Keratinocyte (primary cell): ENCODE measurements around the gene CDC20B. TPM values are rescaled to one million over a fixed set of nuclear protein-coding genes. Genes with fewer than 3 reads are reported as not detected.
"Not testable (repeated sequence)": the region's sequence is repeated elsewhere in the genome, so short reads cannot be mapped to it uniquely, and the experiment has no call there.

Experiments used
- DNase-seq: peaks from one replicate; pipeline ENCODE4 v3.0.0-alpha.2; 2011; ENCODE audit warnings: low read depth, missing footprints, low spot score
- FAIRE-seq: peaks from 2 replicates; lab custom pipeline; 2011; peaks lifted over from hg19 to GRCh38; lab: Jason Lieb, UNC
- H2AFZ ChIP-seq: 2 replicates; pipeline ENCODE4 v1.6.0; 2012; ENCODE audit warnings: low read length, control low read depth, inconsistent platforms; ENCODE audit not compliant: control insufficient read depth
- H3K27ac ChIP-seq: 2 replicates; pipeline ENCODE4 v1.5.1; 2011; ENCODE audit warnings: low read length; ENCODE audit not compliant: control insufficient read depth, insufficient read depth
- H3K27me3 ChIP-seq: 3 replicates; pipeline ENCODE4 v1.6.0; 2011; ENCODE audit warnings: low read length; ENCODE audit not compliant: control insufficient read depth, insufficient read depth; ENCODE audit errors: extremely low read depth
- H3K36me3 ChIP-seq, 2 experiments: 2 replicates in 1 of 2; 3 replicates in 1 of 2; pipeline ENCODE4 v1.5.1; 2011; ENCODE audit warnings: low read length in 2 of 2, mild to moderate bottlenecking in 1 of 2; ENCODE audit not compliant: control insufficient read depth in 2 of 2, insufficient read depth in 2 of 2; ENCODE audit errors: extremely low read depth in 1 of 2
- H3K4me1 ChIP-seq: 3 replicates; pipeline ENCODE4 v1.5.1; 2011; ENCODE audit warnings: low read length; ENCODE audit not compliant: control insufficient read depth, insufficient read depth; ENCODE audit errors: extremely low read depth
- H3K4me2 ChIP-seq: 3 replicates; pipeline ENCODE4 v1.6.0; 2011; ENCODE audit warnings: low read depth, low read length; ENCODE audit not compliant: control insufficient read depth, insufficient read depth; ENCODE audit errors: extremely low read depth
- H3K4me3 ChIP-seq, 3 experiments: fragments of 200-600 bp in 1 of 3; sonication (generic) in 1 of 3; 2 replicates in 2 of 3; 3 replicates in 1 of 3; pipeline ENCODE4 v1.5.1; 2011 to 2016; ENCODE audit warnings: low read length in 3 of 3, mild to moderate bottlenecking in 3 of 3, control low read depth in 2 of 3, inconsistent platforms in 1 of 3, low read depth in 1 of 3, mixed read lengths in 1 of 3, mixed run types in 1 of 3, moderate library complexity in 1 of 3; ENCODE audit not compliant: control insufficient read depth in 2 of 3, insufficient read depth in 2 of 3; ENCODE audit errors: extremely low read depth in 1 of 3
- H3K79me2 ChIP-seq: 2 replicates; pipeline ENCODE4 v1.6.0; 2012; ENCODE audit warnings: low read length; ENCODE audit not compliant: control insufficient read depth, insufficient read depth
- H3K9ac ChIP-seq: 3 replicates; pipeline ENCODE4 v1.6.0; 2011; ENCODE audit warnings: low read length; ENCODE audit not compliant: control insufficient read depth, insufficient read depth; ENCODE audit errors: extremely low read depth
- H3K9me1 ChIP-seq: 3 replicates; pipeline ENCODE4 v1.6.0; 2011; ENCODE audit warnings: low read length; ENCODE audit not compliant: control insufficient read depth, insufficient read depth; ENCODE audit errors: extremely low read depth
- H3K9me3 ChIP-seq: 2 replicates; pipeline ENCODE4 v1.5.1; 2012; ENCODE audit warnings: low read depth, low read length; ENCODE audit not compliant: control insufficient read depth
- H4K20me1 ChIP-seq: 3 replicates; pipeline ENCODE4 v1.6.0; 2011; ENCODE audit warnings: low read length; ENCODE audit not compliant: control insufficient read depth, insufficient read depth; ENCODE audit errors: extremely low read depth
- EZH2 ChIP-seq: IDR thresholded peaks from one replicate; pipeline ENCODE4 v1.6.1; 2012; ENCODE audit warnings: inconsistent platforms, mild to moderate bottlenecking, low read length, moderate library complexity
- dilution Hi-C: fragments of 300-500 bp; cut with MboI; formaldehyde crosslinking; loops from one replicate; pipeline ENCODE4 v1.7.0; 2020; ENCODE audit warnings: low sequenced_read_pairs; ENCODE audit not compliant: extremely low pct_ligation_motif_present
- polyA plus RNA-seq, 5 experiments: library from polyadenylated mRNA; depleted of rRNA in 3 of 5; stranded (reverse) in 3 of 5; stranded (forward) in 1 of 5; unstranded in 1 of 5; fragments of >200 nt; gene quantifications; 1 replicate in 1 of 5; 2 replicates in 3 of 5; 3 replicates in 1 of 5; pipeline versions ENCODE4 v1.2.1 to v1.2.3, GENCODE V29; 2011 to 2012; ENCODE audit warnings: missing spikeins in 2 of 5, low read depth in 1 of 5, low replicate concordance in 1 of 5
- TF ChIP-seq, protein P1 (sequence below), 3 experiments: IDR thresholded peaks in 1 of 3; conservative IDR thresholded peaks in 1 of 3; optimal IDR thresholded peaks in 1 of 3; 2 replicates in 2 of 3; 3 replicates in 1 of 3; pipeline versions ENCODE3 to v1.5.1; 2011; ENCODE audit warnings: low read length in 3 of 3, mild to moderate bottlenecking in 3 of 3, moderate library complexity in 2 of 3, control low read depth in 1 of 3, inconsistent platforms in 1 of 3; ENCODE audit not compliant: insufficient read depth in 2 of 3; ENCODE audit errors: extremely low read depth in 1 of 3

Gene CDC20B
- polyA plus RNA-seq, 1 donor (not counting 4 experiments of a cell fraction or from before 2014, with no cell fraction given) = 0.03 TPM

DNA sequence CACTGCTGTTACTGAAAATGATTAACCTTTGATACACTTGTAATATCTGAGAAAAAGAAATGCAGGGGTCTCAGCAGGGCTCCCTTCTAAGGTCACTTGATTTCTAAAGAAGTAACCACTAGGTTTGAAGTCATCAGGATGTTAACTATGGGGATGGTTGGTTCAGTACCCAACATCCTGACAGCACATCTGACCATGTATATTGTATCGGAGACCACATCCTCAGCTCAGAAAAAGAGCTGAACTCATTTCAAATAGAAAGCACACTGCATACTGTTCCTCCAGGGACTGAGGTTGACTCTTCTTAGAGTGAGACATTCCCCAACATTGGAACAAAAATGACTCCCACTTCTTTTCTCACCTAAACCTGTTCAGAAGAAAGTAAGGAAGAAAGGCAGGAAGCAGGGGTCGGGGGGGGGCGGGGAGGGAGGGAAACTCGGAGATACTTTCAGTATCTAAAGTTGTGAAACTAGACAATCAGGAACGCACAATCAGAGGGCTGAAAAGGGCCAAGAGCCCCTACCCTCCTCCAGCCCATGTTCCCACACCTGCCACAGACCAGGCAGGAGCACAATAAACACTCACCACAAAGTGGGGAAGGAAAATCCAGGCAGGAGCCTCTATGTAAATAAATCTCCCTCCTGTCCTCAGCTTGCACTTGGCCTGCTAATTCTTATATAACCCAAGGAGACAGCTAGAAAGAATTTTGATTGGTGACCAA, 71.3 kb downstream of the CDC20B start:
- DNase-seq = no peak
- no peak overlapping the region for H2AFZ ChIP-seq
- H3K9me1 ChIP-seq = no peaks in the 10 kb centered on the region
- no peaks in the 10 kb centered on the region for H3K36me3 ChIP-seq
- H3K27me3 ChIP-seq = no peaks in the 10 kb centered on the region
- H3K9ac ChIP-seq = no peak overlapping the region
- H4K20me1 ChIP-seq = no peaks in the 10 kb centered on the region
- no peak overlapping the region for H3K27ac ChIP-seq
- H3K9me3 ChIP-seq = no peaks in the 10 kb centered on the region
- no peak overlapping the region for H3K4me3 ChIP-seq
- dilution Hi-C loops = no loop called here
- no peaks in the 10 kb centered on the region for H3K4me1 ChIP-seq
- TF ChIP-seq, protein P1, sequence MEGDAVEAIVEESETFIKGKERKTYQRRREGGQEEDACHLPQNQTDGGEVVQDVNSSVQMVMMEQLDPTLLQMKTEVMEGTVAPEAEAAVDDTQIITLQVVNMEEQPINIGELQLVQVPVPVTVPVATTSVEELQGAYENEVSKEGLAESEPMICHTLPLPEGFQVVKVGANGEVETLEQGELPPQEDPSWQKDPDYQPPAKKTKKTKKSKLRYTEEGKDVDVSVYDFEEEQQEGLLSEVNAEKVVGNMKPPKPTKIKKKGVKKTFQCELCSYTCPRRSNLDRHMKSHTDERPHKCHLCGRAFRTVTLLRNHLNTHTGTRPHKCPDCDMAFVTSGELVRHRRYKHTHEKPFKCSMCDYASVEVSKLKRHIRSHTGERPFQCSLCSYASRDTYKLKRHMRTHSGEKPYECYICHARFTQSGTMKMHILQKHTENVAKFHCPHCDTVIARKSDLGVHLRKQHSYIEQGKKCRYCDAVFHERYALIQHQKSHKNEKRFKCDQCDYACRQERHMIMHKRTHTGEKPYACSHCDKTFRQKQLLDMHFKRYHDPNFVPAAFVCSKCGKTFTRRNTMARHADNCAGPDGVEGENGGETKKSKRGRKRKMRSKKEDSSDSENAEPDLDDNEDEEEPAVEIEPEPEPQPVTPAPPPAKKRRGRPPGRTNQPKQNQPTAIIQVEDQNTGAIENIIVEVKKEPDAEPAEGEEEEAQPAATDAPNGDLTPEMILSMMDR (optimal IDR thresholded peaks at IDR 0.05 in 1 of 3, IDR thresholded peaks at IDR 0.05 in 1 of 3, conservative IDR thresholded peaks at IDR 0.05 in 1 of 3; ENCODE audit: extremely low read depth in 1 of 3, insufficient read depth in 2 of 3, low read length in 3 of 3) = no peak
- no peak for FAIRE-seq
- no peak overlapping the region for H3K4me2 ChIP-seq
- H3K79me2 ChIP-seq = no peaks in the 10 kb centered on the region

DNA sequence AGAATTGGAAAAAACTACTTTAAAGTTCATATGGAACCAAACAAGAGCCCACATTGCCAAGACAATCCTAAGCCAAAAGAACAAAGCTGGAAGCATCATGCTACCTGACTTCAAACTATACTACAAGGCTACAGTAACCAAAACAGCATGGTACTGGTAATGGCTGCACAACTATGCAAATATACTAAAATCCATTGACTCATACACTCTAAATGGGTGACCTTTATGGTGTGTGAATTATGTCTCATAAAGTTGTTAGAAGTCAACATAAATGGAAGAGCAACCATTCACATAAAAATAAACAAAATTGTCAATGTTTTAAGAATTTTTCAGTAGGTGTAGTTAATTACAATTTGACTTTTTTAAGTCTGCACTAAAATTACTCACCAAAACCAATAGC, 71.8 kb downstream of the CDC20B start:
- H3K4me1 ChIP-seq, H3K9ac ChIP-seq, H4K20me1 ChIP-seq, H3K36me3 ChIP-seq, dilution Hi-C loops, H3K4me3 ChIP-seq, H3K9me3 ChIP-seq, DNase-seq, H3K27me3 ChIP-seq, H3K4me2 ChIP-seq, H3K27ac ChIP-seq, H3K79me2 ChIP-seq, H2AFZ ChIP-seq, H3K9me1 ChIP-seq, FAIRE-seq: not testable (repeated sequence)

DNA sequence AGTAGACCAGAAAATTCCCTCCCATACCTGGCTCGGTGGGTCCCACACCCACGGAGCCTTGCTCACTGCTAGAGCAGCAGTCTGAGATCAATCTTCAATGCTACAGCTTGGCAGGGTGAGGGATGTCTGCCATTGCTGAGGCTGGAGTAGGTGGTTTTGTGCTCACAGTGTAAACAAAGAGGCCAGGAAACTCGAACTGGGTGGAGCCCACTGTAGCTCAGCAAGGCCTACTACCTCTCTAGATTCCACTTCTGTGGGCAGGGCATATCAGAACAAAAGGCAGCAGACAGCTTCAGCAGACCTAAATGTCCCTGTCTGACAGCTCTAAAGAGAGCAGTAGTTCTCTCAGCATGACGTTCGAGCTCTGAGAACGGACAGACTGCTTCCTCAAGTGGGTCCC, 76.1 kb downstream of the CDC20B start:
- H3K27me3 ChIP-seq = peaks cover 5% of the 10 kb centered on the region
- FAIRE-seq (no peak), DNase-seq (no peak)
- no peaks in the 10 kb centered on the region for H3K4me1 ChIP-seq
- no peak for TF ChIP-seq EZH2
- TF ChIP-seq, protein P1 (optimal IDR thresholded peaks at IDR 0.05 in 1 of 3, IDR thresholded peaks at IDR 0.05 in 1 of 3, conservative IDR thresholded peaks at IDR 0.05 in 1 of 3; ENCODE audit: extremely low read depth in 1 of 3, insufficient read depth in 2 of 3, low read length in 3 of 3) = no peak
- no peak overlapping the region for H3K4me2 ChIP-seq
- H3K9me1 ChIP-seq = no peaks in the 10 kb centered on the region
- no peaks in the 10 kb centered on the region for H3K79me2 ChIP-seq
- no peak overlapping the region for H3K9ac ChIP-seq
- no peak overlapping the region for H3K27ac ChIP-seq
- H4K20me1 ChIP-seq = no peaks in the 10 kb centered on the region
- no peaks in the 10 kb centered on the region for H3K9me3 ChIP-seq
- no peak overlapping the region for H3K4me3 ChIP-seq
- dilution Hi-C loops = no loop called here
- H2AFZ ChIP-seq = no peak overlapping the region
- no peaks in the 10 kb centered on the region for H3K36me3 ChIP-seq
